Measurements from ENCODE around the gene ZSWIM6.

The ZSWIM6 gene

DNA sequence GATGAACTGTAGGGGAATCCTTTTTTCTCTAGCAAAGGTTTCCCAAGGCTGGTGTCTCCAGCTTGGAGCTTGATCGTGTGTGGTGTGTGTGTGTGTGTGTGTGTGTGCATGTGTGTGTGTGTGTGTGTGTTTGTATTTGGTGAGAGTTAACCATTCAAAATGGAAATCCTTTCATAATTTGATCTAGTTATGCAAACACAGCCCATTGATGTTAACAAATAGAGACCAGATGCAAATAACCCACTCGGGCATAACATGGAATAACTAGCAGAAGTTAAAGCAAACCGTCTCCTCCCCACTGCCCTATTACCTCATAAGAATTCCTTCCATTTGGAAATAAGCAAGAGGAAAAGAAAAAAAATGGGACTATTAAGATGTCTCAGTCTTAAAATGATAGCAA, 24.9 kb upstream of the ZSWIM6 start:
- no peak for DNase-seq (ENCODE audit: low read depth)

DNA sequence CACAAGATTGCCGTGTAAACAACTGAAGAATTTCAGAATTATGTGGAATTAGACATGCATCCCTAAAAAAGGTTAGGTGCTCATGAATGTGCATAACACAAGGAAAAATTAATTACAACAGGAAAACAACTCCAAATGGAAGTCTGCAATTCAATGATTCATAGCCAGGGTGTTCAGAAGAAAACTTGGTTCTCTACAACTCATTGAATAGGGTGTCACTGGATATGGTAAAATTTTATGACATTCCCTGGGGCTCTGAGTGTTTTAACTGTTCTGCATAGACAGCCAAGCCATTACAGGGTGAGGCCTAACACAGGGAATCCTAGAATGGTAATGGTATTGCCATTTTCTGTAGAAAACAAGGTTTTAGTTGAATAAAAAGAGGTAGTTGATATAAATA, 24.4 kb upstream of the ZSWIM6 start:
- no peak for DNase-seq (ENCODE audit: low read depth)

DNA sequence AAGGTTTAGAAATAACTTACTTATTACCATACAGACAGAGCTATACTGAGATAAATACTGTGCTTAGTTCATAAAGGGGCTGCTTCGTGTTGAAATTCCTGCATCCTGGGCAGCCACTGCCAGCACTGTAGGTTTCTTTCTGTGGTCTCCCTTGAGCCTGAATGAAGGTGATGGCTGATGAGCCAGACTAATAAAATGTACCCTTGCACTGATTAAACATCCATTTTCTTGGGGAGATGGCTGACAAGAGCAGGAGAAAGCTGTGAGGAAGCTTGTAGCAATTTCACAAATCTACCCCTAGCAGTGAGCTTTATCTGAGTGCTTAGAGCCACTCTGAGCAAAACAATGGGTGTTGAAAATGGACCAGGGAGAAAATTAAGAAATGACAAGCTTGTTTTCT, 23.3 kb upstream of the ZSWIM6 start:
- DNase-seq (ENCODE audit: low read depth): no peak

DNA sequence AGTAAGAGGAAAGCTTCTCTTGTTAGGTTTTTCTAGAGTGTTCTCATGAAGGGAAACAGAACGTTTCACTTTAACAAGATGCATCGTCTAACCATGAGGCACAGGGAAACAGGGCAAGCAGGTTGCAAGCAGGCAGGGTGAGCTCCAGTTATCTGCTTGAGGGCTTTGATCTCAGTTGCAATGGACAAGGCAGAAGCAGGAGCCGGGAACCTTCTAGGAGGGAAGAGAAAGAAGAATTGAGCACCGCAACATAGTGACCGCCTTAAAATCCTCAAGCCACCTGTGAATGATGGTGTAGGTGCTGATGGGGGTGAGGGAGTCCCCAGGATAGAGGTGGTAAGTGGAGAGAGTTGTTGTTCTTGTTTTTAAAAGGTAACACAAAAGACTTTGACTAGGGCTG, 22.9 kb upstream of the ZSWIM6 start:
- DNase-seq (ENCODE audit: low read depth): no peak

DNA sequence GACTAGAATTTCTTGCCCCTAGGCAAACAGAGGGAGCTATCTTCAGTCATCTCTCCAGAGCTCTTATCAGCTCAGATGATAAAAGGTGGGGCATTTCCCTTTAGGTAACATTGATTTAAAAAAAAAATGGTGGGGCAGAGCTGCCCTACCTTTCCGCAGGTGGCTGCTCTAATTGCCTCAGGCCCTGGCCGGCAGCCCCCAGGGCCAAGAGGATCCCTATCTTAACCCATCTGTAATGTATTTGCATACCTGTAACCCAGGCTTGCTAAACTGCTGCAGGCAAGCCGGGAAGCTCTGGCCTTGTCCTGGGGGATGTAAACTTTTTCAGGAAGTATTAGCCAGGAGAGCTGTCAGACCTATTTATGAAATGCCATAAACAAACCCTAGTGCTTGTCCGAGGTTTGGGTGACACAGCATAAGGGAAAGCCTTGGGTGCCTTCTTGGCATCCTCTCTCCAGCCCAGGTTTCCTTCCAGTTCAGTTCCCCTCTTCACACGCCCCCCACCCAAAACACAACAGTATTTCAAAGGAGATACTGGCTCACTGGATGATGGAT, 20.9 kb upstream of the ZSWIM6 start:
- no peak for DNase-seq (ENCODE audit: low read depth)

DNA sequence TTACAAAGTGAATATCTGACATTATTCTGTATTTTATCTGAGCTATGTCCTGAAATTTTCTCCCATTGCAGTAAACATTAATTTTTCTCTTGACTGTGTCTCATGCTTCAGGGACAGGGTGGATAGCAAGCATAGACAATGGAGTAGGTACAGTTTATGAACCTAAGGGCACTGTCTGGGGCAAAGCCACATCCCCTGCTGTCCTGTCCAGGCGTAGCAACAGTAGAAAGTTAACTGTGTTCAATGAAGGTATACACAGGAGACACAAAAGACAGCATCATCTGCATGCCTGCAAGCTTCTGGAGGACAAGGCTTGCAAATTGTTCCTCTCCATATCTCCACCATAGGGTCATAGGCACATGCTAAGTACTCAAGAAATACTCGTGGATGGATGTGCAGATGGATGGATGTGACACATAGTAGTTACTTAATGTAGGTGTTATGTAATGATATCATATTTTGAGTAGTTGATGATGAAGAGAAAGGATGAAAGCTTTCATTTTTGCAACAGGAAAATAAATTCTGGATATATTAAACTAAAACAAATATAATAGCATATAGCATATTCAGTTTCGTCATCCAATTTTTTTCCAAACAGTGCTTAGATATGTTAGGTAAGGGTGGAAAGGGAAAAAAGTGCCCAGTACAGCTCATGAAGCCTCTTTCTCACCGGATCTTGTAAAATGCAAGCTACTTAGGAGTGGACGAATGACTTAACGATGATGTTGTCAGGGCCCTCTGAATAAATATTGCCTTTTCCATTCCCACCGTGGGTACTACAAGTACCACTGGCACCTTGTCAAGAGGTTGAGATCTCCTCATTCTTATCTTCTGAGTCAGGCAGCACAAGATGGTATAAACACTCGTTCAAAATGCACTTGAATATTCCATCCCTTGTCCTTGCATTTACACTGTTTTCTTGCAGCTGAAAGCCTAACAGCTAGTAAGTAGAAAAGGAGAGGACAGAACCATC, 19.9 kb upstream of the ZSWIM6 start:
- no peak for DNase-seq (ENCODE audit: low read depth)

DNA sequence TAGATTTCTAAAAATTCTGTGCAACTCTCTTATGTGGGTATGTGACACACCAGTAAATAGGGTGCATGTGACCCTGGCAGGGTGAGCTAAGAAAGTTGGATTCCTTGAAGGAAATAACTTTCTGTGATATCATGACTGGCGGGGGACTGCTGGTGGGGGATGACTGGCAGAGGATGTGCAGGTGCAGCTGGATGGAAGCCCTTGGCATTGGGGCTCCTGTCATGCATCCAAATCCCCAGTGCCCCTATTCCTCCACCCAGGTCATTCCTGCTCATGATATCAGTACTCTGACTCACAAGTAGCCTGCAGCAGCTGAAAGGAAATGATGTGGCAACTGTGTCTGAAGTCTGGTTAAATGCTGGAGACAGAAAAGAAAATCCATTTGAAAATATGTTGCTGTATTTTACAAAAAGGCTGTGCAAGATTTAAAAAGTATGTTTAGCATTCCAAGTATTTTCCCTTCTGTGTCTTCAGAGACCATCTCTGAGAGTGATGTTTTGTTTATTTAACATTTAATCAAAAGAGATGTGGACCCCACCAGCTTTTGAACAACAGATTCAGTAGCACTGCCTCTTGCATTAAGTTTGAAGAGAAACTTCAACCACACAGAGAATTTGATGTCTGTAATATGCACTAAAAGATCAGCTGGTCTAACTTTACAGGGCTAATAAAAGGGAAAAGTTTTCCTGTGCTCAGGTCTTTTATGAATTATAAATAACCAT, 17.9 kb upstream of the ZSWIM6 start:
- no peak for DNase-seq (ENCODE audit: low read depth)

DNA sequence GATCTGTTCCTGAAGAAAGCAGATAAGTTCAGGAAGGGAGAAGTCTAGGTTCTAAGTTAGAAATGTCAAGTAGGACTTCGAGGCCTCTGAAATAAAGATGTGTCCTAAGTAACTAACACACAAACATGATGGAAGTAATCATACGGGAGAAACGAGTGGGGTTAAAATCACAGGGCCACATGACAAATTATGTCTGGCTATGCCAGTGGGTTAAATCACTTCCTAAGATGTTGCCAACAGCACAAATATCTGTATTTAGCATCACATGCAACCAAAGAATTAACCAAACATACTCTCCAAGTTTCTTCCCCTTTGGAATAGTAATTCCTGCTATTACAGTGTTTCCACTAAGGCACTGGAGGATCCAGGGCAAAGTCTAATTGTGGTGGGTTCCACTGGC, 13.7 kb upstream of the ZSWIM6 start:
- no peak for DNase-seq (ENCODE audit: low read depth)

DNA sequence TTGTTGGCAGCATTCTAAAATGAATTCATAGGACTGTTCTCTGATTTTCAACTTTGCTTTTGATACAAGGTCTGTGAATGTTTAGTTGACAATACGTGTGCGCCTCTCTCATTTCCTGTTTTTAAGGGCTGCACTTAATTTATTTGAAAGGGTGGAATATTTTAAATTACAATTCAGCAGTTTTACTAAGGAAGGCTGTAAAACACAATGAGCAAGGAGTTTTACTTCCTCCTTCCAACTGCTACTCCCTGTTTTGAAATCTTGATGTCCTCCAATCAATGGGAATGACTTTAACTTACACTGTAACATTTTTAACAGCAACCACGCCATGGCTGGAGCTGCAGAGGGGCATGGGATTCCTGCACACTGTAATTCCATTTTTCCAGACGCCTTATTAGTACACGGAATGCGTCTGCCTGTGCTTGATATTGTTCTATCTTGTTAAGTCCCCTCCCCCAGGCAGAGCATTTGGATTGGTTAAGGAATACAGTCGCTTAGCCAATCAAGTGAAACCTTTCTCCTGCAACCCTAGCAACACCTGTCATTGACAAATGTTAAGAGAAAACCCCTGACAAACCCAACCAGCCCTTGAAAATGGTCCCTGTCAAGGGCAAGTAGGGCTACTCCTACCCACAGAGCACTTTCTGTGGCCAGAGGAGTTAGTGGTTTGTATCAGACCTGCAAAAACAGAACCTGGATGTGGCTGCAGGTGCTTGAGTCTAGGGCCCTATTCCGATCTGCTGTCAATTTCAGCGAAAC, 12.5 kb upstream of the ZSWIM6 start:
- DNase-seq (ENCODE audit: low read depth): no peak

DNA sequence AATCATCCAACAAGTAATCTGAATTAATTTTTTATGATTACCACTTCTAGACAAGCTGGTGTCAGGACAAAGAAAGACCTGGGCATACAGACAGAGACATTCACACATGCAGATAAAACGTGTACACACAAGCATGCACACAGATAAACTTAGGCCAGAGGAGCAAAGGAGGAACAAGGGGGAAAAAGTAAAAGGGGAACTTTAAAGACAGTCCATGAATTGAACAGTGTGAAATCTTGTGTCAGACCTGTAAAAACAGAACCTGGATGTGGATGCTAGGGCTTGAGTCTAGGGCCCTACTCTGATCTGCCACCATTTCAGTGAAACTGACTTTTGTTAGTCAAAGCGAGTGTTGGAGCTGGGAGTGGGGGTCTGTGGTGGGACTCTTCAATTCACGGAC, 11.2 kb upstream of the ZSWIM6 start:
- DNase-seq (ENCODE audit: low read depth): no peak

DNA sequence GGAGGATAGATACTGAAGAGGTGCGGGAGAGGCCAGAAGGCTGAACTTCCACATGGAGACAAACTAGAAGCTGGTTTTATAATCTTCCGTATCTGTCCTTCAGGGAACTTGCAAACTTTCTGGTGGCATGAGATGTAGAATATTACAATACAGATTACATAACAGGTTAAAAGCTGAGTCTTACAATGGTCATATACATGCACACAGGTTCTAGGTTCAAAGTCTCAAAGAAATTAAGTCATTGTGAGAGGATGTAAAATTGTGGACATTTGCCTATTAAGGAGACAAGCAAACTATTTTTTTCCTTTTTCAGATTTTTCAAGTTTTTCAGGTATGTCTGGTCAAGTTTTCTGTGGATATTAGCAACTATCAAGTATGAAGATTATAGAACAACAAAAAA, 10.4 kb upstream of the ZSWIM6 start:
- no peak for DNase-seq (ENCODE audit: low read depth)

DNA sequence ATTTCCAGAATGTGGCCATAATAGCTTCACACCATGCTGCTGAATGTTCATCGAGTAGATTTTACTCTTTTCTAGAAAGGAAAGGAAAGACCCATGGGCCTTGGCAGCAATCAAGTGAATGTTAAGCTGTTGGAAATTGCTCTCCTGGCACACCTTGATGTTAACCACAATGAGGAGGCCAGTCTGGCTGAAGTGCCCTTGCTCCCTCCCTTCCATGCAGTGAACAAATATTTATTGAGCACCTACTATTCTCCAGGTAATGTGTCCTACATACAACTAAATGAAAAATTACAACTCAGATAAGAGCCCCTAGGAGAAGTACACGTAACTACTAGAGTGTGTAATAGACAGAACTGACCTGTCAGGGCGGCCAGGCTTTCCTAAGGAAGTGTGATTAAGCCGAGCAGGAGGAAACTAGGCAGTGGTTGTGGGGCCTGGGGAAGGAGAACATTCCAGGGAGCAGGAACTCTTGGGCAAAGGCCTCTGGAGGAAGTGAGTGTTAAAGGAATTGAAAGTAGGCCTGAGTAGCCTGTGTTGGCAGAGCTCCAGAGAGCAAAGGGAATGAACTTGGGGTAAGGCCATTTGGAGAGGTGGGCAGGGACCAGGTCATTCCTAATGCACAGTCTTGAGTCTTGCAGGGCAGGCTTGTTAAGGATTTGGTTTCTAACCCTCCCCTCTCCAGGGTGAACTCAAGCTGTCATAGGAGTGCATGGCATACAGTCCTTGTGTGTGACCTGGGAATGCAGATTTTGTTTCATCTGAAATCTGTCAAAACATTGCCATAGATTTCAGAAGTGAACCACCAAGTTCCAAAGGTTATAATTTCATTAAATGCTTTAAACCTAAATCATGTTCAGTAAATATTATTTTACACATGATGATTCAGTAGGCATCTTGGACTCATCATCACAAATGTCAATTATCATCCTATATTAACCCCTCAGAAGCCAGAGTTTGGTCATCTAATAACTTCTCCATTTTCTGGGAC, 9.0 kb upstream of the ZSWIM6 start:
- no peak for DNase-seq (ENCODE audit: low read depth)

DNA sequence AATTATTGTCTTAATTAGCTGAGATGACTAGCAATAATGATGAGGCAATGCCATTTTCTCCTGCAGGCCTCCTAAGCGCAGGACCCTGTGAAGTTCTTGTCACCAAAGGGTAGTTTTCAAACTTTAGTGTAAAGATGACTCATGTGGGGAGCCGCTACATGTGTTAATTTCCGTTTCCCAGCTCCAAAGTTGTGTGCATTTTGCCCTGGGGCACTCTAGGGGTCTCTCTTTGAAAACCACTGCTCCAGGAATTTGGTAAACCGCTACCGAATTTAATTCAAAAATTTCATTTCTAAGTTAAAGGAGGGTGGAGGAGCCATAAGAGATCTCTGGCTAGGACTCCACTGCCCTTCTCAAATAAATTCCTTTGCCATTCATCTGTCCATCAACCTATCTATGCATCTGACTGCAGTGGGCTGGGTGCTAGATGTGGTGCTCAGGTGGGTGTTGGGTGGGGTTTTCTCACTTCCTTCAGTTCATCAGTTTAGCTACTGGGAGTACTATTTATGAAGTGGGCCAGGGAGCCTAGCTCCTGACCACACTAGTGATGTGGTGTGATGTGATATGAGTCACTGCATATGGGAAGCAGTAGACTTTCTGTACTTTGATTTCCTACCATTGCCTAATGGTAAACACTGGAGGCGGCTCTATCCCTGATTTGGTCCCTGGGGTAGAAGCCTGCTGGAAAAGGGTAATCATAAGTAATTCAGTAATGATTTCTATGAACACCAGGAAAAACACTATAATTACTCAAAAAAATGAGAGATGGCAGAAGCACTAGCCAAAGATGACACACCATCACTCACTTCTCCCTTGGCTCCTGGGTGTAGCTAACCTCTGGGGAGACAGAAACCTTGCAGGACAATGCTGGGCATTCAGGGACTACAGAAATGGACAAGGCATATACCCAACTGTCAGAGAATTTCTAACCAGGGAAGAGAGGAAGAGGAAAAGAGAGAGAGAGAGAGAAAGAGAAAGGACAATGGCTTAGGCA, 4.0 kb upstream of the ZSWIM6 start:
- DNase-seq (ENCODE audit: low read depth): no peak

DNA sequence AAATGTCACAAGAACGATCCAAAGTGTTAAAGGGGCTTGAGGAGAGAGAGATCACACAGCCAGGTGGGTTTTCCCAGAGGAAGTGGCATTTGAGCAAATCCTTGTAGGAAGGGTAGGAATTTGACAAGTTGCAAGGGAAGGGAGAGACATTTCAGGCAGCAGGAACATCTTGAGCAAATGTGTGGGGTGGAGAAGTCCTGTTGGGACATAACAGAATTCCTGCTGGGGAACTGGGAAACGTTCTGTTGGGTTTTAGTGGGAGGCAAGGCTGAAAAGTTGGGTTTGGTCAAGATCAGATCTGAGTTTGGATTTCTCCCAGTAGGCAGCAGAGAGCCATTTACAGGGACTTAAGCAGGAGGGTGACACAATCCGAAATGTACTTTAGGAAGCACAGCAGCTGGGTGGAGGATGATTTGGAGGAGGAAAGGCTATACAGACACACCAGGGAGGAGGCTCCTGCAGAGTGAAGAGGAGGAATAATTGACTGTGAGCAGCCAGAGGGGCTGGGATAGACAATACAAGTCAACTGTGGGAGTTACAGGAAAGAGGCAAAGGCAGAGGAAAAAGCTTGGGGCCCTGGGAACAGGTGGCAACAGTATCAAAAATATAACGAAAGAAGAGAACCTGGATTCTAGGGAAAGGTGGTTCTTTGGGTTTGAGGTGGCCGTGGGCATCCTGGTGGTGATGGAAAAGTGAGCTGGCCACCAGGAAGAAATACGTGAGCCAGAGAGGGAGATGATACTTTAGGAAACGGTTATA, 3.1 kb upstream of the ZSWIM6 start:
- DNase-seq (ENCODE audit: low read depth): no peak

DNA sequence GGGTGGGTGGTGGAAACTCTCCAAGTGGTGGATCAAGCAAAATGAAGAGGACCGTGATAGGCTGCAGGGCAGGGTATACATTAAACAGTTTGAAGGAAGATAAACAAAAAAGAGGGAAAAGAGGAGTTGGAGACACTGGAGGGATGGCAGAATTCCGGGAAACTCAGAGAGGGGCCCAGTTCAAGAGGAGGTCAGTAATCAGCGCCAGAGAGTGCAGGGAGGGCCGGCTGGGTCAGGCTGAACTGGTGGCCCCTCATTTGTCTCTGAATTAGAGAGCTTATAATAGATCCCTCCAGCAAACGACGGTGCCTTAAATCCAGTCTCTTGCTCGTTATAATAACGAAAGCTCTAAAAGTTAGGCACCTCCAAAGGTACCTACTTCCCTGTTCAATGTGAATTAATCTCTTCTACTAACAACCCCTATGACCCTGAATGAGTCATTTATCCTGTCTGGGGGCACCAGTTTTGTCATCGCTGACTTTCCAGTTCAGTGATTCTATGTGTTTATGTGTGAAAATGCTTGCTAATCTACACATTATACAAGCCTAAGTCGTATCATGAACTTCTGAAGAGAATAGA, 2.4 kb upstream of the ZSWIM6 start:
- no peak for DNase-seq (ENCODE audit: low read depth)

DNA sequence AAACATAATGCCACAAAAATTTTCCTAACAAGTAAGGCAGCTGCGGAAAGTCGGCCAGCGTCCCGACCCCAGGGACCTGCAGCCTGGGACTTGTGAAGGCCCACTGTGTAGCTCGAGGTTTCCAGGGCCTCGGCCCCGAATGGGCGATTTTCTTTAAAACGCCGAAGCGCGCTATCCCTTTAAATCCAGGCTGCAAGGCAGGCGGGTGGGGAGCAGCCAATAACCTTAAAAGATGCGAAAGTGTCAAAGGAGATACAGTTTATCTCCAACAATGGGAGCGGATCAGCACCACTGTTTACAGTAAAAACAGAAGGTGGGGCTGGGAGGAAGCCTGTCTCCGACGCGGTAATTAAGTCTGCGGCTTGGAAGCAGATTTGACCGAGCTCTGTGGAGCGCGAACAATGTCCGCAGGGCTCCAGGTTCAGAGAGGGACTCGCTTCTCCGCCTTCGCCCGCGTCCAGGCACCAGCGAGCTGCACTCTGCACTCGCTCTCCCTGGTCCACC, 1.7 kb upstream of the ZSWIM6 start:
- DNase-seq (ENCODE audit: low read depth): no peak

DNA sequence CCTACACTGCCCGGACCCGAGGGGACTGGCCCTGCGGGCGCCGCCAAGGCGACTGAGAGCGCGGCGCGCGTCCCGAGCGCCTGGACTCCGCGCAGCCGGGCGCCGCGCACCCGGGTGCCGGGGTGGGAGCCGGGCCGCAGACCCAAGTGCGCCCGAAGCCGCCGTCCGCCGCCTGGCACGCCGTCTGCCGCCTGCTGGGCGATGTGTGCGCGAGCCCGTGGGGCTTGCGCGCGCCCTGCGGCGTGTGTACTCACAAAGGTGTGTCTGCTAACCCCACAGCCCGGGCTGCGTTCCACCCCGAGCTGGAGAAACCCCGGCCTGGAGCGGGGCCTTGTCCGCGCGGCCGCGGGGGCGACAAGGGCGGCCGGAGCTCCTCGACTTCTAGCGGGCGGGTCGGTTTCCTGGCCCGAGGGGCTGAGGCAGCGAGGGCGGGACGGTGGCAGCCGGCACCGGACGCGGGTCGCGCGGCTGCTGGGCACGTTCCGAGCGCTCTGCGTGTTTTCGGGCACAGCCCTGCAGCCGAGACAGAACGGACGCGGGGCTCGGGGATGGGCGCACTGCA, 1.1 kb upstream of the ZSWIM6 start:
- no peak for DNase-seq (ENCODE audit: low read depth)

DNA sequence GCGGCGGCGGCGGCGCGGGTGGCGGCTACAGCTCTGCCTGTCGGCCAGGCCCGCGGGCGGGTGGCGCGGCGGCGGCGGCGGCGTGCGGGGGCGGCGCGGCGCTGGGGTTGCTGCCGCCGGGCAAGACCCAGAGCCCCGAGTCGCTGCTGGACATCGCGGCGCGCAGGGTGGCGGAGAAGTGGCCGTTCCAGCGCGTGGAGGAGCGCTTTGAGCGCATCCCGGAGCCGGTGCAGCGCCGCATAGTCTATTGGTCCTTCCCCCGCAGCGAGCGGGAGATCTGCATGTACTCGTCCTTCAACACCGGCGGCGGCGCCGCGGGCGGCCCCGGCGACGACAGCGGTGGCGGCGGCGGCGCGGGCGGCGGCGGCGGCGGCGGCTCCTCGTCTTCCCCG, 296 bp downstream of the ZSWIM6 start:
- DNase-seq (ENCODE audit: low read depth): no peak

All from CMK (cell line).